Peyer's patch (tissue), 4 donors: ENCODE data around the gene EMCN. TPM values are rescaled to one million over a fixed set of nuclear protein-coding genes. Genes with fewer than 3 reads are reported as not detected.
"Not testable (repeated sequence)": the region's sequence is repeated elsewhere in the genome, so short reads cannot be mapped to it uniquely, and the experiment has no call there.

Experiments used
- DNase-seq, 3 donors: peaks; one replicate each; pipeline ENCODE4 v3.0.0-alpha.2; 2017 to 2019
- H3K27ac ChIP-seq, 4 donors: fragments of 200-600 bp; sonication (generic); one replicate each; pipeline ENCODE4 v1.5.1; 2016 to 2019
- H3K27me3 ChIP-seq, 2 donors: fragments of 200-600 bp; sonication (generic); one replicate each; pipeline ENCODE4 v1.5.1; 2019
- H3K36me3 ChIP-seq, 3 donors: fragments of 200-600 bp; sonication (generic); one replicate each; pipeline ENCODE4 v1.5.1; 2016 to 2019
- H3K4me1 ChIP-seq, 4 donors: fragments of 200-600 bp; sonication (generic); one replicate each; pipeline ENCODE4 v1.5.1; 2016 to 2019
- H3K4me3 ChIP-seq, 4 donors: fragments of 200-600 bp; sonication (generic); 1 replicate in 3 of 4; 2 replicates in 1 of 4; pipeline ENCODE4 v1.5.1; 2016 to 2019; ENCODE audit warnings: mild to moderate bottlenecking in 1 of 4
- H3K9me3 ChIP-seq, 4 donors: fragments of 200-600 bp; sonication (generic); one replicate each; pipeline ENCODE4 v1.5.1; 2016 to 2019; ENCODE audit warnings: mild to moderate bottlenecking in 1 of 4
- CTCF ChIP-seq, 6 experiments: fragments of 450-650 bp in 4 of 6; fragments of 200-600 bp in 2 of 6; sonication (generic) in 1 of 6; IDR thresholded peaks; one replicate each; pipeline ENCODE4 v1.5.1; 2017 to 2019; ENCODE audit warnings: antibody characterized with exemption in 6 of 6, mild to moderate bottlenecking in 3 of 6, moderate library complexity in 1 of 6
- POLR2A ChIP-seq, 2 donors: fragments of 450-650 bp; IDR thresholded peaks; one replicate each; pipeline ENCODE4 v1.5.1; 2017; ENCODE audit warnings: antibody characterized with exemption in 2 of 2, mild to moderate bottlenecking in 2 of 2, moderate library complexity in 2 of 2
- total RNA-seq, 4 donors: library from RNA; depleted of rRNA; stranded (reverse); fragments of >200 nt; gene quantifications; one replicate each; pipeline ENCODE4 v1.1.0, GENCODE V29; 2016

Gene EMCN
- total RNA-seq, 4 donors from 2014 or later: 1.2 to 42.1 (median 3.8) TPM

- DNase-seq: no peak
- Histone ChIP-seq H3K36me3 (no peaks in the 10 kb centered on the region), H3K9me3 (no peaks in the 10 kb centered on the region), H3K27me3 (no peaks in the 10 kb centered on the region), H3K4me3 (no peak overlapping the region), H3K4me1 (no peaks in the 10 kb centered on the region), H3K27ac (no peak overlapping the region)
- TF ChIP-seq POLR2A (IDR thresholded peaks at IDR 0.05) (no peak), CTCF (IDR thresholded peaks at IDR 0.05) (no peak)
Measured at GRCh38 chr4:100356172-100356571, 161.7 kb downstream of the EMCN start.

- not testable (repeated sequence) for DNase-seq, H3K27me3 ChIP-seq, H3K9me3 ChIP-seq, H3K4me1 ChIP-seq, H3K27ac ChIP-seq, H3K4me3 ChIP-seq, H3K36me3 ChIP-seq
Measured at GRCh38 chr4:100352352-100352751, 165.5 kb downstream of the EMCN start.

DNA sequence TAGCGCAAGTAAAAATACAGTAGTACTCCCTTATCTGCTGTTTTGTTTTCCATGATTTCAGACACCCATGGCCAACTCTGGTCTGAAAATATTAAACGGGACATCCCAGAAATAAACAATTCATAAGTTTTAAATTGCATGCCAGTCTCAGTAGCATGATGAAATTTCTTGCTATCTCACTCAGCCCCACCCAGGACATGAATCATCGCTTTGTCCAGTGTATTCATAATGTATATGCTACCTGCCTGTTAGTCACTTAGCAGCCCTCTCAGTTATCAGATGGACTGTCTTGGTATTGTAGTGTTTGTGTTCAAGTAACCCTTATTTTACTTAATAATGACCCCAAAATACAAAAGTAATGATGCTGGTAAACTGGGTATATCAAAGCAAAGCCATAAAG lies 169.3 kb downstream of the EMCN start:
- TF ChIP-seq POLR2A (IDR thresholded peaks at IDR 0.05) (no peak), CTCF (IDR thresholded peaks at IDR 0.05) (no peak)
- no peaks in the 10 kb centered on the region for H3K4me1 ChIP-seq

GRCh38 chr4:100347241-100347640 lies 170.6 kb downstream of the EMCN start:
- no peaks in the 10 kb centered on the region for H3K36me3 ChIP-seq
- no peaks in the 10 kb centered on the region for H3K4me1 ChIP-seq
- no peak overlapping the region for H3K4me3 ChIP-seq
- H3K9me3 ChIP-seq: no peaks in the 10 kb centered on the region
- no peak for TF ChIP-seq POLR2A (IDR thresholded peaks at IDR 0.05)
- no peak for TF ChIP-seq CTCF (IDR thresholded peaks at IDR 0.05)
- H3K27ac ChIP-seq: no peak overlapping the region
- no peak for DNase-seq
- no peaks in the 10 kb centered on the region for H3K27me3 ChIP-seq

More for the DNA sequence above, 169.3 kb downstream of the EMCN start:
- Histone ChIP-seq H3K9me3 (no peaks in the 10 kb centered on the region), H3K27me3 (no peaks in the 10 kb centered on the region), H3K27ac (no peak overlapping the region), H3K36me3 (no peaks in the 10 kb centered on the region), H3K4me3 (no peak overlapping the region)
- no peak for DNase-seq

DNA sequence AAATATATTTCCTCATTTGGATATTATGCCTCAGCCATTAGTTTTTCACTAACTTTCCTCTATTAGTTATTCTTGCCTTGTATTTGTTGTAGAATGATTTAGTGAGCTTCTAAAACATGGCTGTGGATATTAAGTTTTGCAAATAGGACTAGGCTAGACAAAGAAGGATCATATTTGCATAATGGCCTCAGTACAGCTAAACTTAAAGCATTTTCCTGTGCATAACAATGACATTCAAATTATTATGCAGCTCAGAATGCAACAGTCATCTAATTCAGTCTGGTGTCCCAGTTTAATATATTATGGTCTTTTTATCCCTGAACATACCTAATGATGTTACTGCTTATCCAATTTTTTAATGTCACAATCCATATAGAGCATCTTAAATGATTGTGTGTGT lies 172.2 kb downstream of the EMCN start:
- no peak for TF ChIP-seq CTCF (IDR thresholded peaks at IDR 0.05)
- TF ChIP-seq POLR2A (IDR thresholded peaks at IDR 0.05): no peak
- no peaks in the 10 kb centered on the region for H3K36me3 ChIP-seq
- DNase-seq: no peak

More for the DNA sequence above, 172.2 kb downstream of the EMCN start:
- Histone ChIP-seq H3K27ac (no peak overlapping the region), H3K4me1 (no peaks in the 10 kb centered on the region), H3K27me3 (no peaks in the 10 kb centered on the region), H3K9me3 (no peaks in the 10 kb centered on the region), H3K4me3 (no peak overlapping the region)
